ENCODE results near the gene ETFDH. TPM values are rescaled to one million over a fixed set of nuclear protein-coding genes. Genes with fewer than 3 reads are reported as not detected.

The ETFDH gene
- total RNA-seq, 2 experiments from 2014 or later: 13.3 to 19.2 TPM

DNA sequence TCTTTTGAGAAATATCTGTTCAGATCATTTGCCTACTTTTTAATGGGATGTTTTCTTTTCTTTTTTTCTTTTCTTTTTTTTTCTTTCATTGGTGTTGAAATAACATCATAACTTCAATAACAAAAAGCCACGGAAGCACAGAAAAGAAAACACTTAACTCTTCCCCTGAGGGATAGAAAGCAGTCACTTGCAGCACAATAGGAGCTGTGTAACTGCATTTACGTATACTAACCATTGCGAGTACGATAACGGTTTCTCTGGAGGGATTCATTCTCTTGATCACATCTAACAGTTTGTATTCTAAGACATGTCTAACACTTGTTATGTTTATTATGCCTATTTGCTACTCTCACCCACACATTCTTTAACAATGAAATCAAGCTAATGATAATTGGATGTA, 27.7 kb upstream of the ETFDH start:
- CTCF ChIA-PET (ENCODE audit: unreplicated experiment): no interaction called here
- no peaks in the 10 kb centered on the region for H3K9me3 ChIP-seq (ENCODE audit: low read length)
- H3K4me1 ChIP-seq (ENCODE audit: insufficient read depth, low read length, poor library complexity, severe bottlenecking): no peaks in the 10 kb centered on the region
- H3K9me2 ChIP-seq (ENCODE audit: insufficient read depth, low read length): no peaks in the 10 kb centered on the region
- H3K36me3 ChIP-seq (ENCODE audit: insufficient read depth, low read length): no peaks in the 10 kb centered on the region
- no TSS peak for BruUV-seq (replicated peaks)
- H3K79me2 ChIP-seq (ENCODE audit: insufficient read depth, low read depth, low read length): no peaks in the 10 kb centered on the region
- POLR2A ChIA-PET: interaction anchor here (1.0 kb wide), 1 partner anchor 59 kb away, joined by 3 read pairs; no protein-coding TSS in a partner anchor
- H2AFZ ChIP-seq (ENCODE audit: low read length): no peak overlapping the region
- no peak for TF ChIP-seq EZH2phosphoT487 (IDR thresholded peaks at IDR 0.05; ENCODE audit: borderline replicate concordance, low read depth, low read length)
- TF ChIP-seq, protein P1, sequence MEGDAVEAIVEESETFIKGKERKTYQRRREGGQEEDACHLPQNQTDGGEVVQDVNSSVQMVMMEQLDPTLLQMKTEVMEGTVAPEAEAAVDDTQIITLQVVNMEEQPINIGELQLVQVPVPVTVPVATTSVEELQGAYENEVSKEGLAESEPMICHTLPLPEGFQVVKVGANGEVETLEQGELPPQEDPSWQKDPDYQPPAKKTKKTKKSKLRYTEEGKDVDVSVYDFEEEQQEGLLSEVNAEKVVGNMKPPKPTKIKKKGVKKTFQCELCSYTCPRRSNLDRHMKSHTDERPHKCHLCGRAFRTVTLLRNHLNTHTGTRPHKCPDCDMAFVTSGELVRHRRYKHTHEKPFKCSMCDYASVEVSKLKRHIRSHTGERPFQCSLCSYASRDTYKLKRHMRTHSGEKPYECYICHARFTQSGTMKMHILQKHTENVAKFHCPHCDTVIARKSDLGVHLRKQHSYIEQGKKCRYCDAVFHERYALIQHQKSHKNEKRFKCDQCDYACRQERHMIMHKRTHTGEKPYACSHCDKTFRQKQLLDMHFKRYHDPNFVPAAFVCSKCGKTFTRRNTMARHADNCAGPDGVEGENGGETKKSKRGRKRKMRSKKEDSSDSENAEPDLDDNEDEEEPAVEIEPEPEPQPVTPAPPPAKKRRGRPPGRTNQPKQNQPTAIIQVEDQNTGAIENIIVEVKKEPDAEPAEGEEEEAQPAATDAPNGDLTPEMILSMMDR (conservative IDR thresholded peaks at IDR 0.05; ENCODE audit: low read length): no peak
- DNase-seq (ENCODE audit: low spot score): no peak
- intact Hi-C loops (cut with micrococcal nuclease; ENCODE audit: unreplicated experiment): no loop called here
- no peak overlapping the region for H3K4me3 ChIP-seq (ENCODE audit: low read depth, low read length, poor library complexity, severe bottlenecking)
- no peak overlapping the region for H3K4me2 ChIP-seq (ENCODE audit: low read length)
- no peaks in the 10 kb centered on the region for H4K20me1 ChIP-seq (ENCODE audit: insufficient read depth, low read length)
- no peak overlapping the region for H3K27ac ChIP-seq (ENCODE audit: low read depth, low read length, poor library complexity, severe bottlenecking)

DNA sequence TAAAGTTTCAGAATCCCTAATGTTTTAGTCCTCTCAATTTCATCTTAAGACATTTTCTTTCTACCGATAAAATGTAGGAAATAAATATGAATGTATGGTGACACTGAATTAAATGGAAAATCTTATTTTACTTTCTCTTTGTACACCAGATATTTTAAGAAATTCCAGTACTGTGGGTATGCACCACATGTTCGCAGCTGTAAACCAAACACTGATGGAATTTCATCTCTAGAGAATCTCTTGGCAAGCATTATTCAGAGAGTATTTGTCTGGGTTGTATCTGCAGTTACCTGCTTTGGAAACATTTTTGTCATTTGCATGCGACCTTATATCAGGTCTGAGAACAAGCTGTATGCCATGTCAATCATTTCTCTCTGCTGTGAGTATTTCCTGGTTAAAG, 27.3 kb upstream of the ETFDH start:
- no TSS peak for BruUV-seq (replicated peaks)
- no peaks in the 10 kb centered on the region for H4K20me1 ChIP-seq (ENCODE audit: insufficient read depth, low read length)
- no peaks in the 10 kb centered on the region for H3K9me3 ChIP-seq (ENCODE audit: low read length)
- no peak overlapping the region for H3K27ac ChIP-seq (ENCODE audit: low read depth, low read length, poor library complexity, severe bottlenecking)
- no peaks in the 10 kb centered on the region for H3K4me1 ChIP-seq (ENCODE audit: insufficient read depth, low read length, poor library complexity, severe bottlenecking)
- no peak for DNase-seq (ENCODE audit: low spot score)
- no peaks in the 10 kb centered on the region for H3K9me2 ChIP-seq (ENCODE audit: insufficient read depth, low read length)
- H3K79me2 ChIP-seq (ENCODE audit: insufficient read depth, low read depth, low read length): no peaks in the 10 kb centered on the region
- H2AFZ ChIP-seq (ENCODE audit: low read length): no peak overlapping the region
- ChIA-PET POLR2A (interaction anchor here (1.0 kb wide), 1 partner anchor 60 kb away, joined by 3 read pairs; no protein-coding TSS in a partner anchor), CTCF (ENCODE audit: unreplicated experiment) (no interaction called here)
- H3K4me2 ChIP-seq (ENCODE audit: low read length): no peak overlapping the region
- H3K36me3 ChIP-seq (ENCODE audit: insufficient read depth, low read length): no peaks in the 10 kb centered on the region
- H3K4me3 ChIP-seq (ENCODE audit: low read depth, low read length, poor library complexity, severe bottlenecking): no peak overlapping the region
- intact Hi-C loops (cut with micrococcal nuclease; ENCODE audit: unreplicated experiment): no loop called here
- TF ChIP-seq, protein P1 (conservative IDR thresholded peaks at IDR 0.05; ENCODE audit: low read length): no peak
- TF ChIP-seq EZH2phosphoT487 (IDR thresholded peaks at IDR 0.05; ENCODE audit: borderline replicate concordance, low read depth, low read length): no peak

DNA sequence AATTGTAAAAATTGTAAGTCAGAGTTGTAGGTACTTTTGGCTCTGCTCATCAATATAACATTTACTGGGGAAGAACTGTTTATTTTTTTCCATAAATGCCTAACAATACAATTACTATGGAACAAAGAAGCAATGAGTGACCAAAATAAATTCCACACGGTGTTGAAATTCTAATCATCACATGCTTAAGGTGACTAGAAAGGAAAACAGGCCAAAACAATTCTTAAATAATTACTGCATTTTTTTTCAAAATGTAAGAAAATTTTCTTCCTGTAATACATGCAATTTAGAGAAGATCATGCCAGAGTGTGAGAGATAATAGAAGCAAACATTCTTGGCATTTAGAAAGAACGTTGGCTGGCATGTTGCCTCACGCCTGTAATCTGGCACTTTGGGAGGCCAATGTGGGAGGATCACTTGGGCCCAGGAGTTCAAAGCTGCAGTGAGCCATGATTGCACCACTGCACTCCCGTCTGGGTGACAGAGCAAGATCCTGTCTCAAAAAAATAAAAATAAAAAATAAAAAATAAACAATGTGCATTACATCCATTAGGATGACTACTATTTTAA, 22.9 kb upstream of the ETFDH start:
- no peaks in the 10 kb centered on the region for H3K4me1 ChIP-seq (ENCODE audit: insufficient read depth, low read length, poor library complexity, severe bottlenecking)
- ChIA-PET POLR2A (no interaction called here), CTCF (ENCODE audit: unreplicated experiment) (no interaction called here)
- H3K4me2 ChIP-seq (ENCODE audit: low read length): no peak overlapping the region
- no peak overlapping the region for H2AFZ ChIP-seq (ENCODE audit: low read length)
- no peak overlapping the region for H3K27ac ChIP-seq (ENCODE audit: low read depth, low read length, poor library complexity, severe bottlenecking)
- TF ChIP-seq, protein P1 (conservative IDR thresholded peaks at IDR 0.05; ENCODE audit: low read length): no peak
- no peak for TF ChIP-seq EZH2phosphoT487 (IDR thresholded peaks at IDR 0.05; ENCODE audit: borderline replicate concordance, low read depth, low read length)
- intact Hi-C loops (cut with micrococcal nuclease; ENCODE audit: unreplicated experiment): no loop called here
- H4K20me1 ChIP-seq (ENCODE audit: insufficient read depth, low read length): no peaks in the 10 kb centered on the region
- H3K4me3 ChIP-seq (ENCODE audit: low read depth, low read length, poor library complexity, severe bottlenecking): no peak overlapping the region
- no TSS peak for BruUV-seq (replicated peaks)
- no peaks in the 10 kb centered on the region for H3K79me2 ChIP-seq (ENCODE audit: insufficient read depth, low read depth, low read length)
- no peaks in the 10 kb centered on the region for H3K9me3 ChIP-seq (ENCODE audit: low read length)
- DNase-seq (ENCODE audit: low spot score): no peak
- no peaks in the 10 kb centered on the region for H3K36me3 ChIP-seq (ENCODE audit: insufficient read depth, low read length)
- H3K9me2 ChIP-seq (ENCODE audit: insufficient read depth, low read length): no peaks in the 10 kb centered on the region

Data from OCI-LY7 (cell line).